ENCODE data around the gene PRKAG2.

PRKAG2 gene

GRCh38 chr7:151659219-151659618 lies 217.7 kb downstream of the PRKAG2 start:
- no peak for TF ChIP-seq CTCF (conservative IDR thresholded peaks at IDR 0.05)
- no peak overlapping the region for H3K27ac ChIP-seq

GRCh38 chr7:151658778-151659177 lies 218.1 kb downstream of the PRKAG2 start:
- H3K27ac ChIP-seq: no peak overlapping the region
- no peak for TF ChIP-seq CTCF (conservative IDR thresholded peaks at IDR 0.05)

GRCh38 chr7:151657173-151657572 lies 219.7 kb downstream of the PRKAG2 start:
- no peak overlapping the region for H3K27ac ChIP-seq
- TF ChIP-seq CTCF (conservative IDR thresholded peaks at IDR 0.05): no peak

- no peak for TF ChIP-seq CTCF (conservative IDR thresholded peaks at IDR 0.05)
- H3K27ac ChIP-seq: no peak overlapping the region
Measured at GRCh38 chr7:151655555-151655954, 221.4 kb downstream of the PRKAG2 start.

- no peak overlapping the region for H3K27ac ChIP-seq
- TF ChIP-seq CTCF (conservative IDR thresholded peaks at IDR 0.05): no peak
Measured at GRCh38 chr7:151652111-151652510, 224.8 kb downstream of the PRKAG2 start.

- no peak for TF ChIP-seq CTCF (conservative IDR thresholded peaks at IDR 0.05)
- H3K27ac ChIP-seq: no peak overlapping the region
Measured at GRCh38 chr7:151650161-151650560, 226.8 kb downstream of the PRKAG2 start.

- TF ChIP-seq CTCF (conservative IDR thresholded peaks at IDR 0.05): no peak
- no peak overlapping the region for H3K27ac ChIP-seq
Measured at GRCh38 chr7:151648429-151648828, 228.5 kb downstream of the PRKAG2 start.

- TF ChIP-seq CTCF (conservative IDR thresholded peaks at IDR 0.05): no peak
- H3K27ac ChIP-seq: no peak overlapping the region
Measured at GRCh38 chr7:151647874-151648273, 229.0 kb downstream of the PRKAG2 start.

Data from VCaP (cell line).